Right lung (tissue), 5 donors: ENCODE measurements around the gene VLDLR. TPM values are rescaled to one million over a fixed set of nuclear protein-coding genes. Genes with fewer than 3 reads are reported as not detected.
"Not testable (repeated sequence)": the region's sequence is repeated elsewhere in the genome, so short reads cannot be mapped to it uniquely, and the experiment has no call there.

Experiments
- DNase-seq, 2 donors: peaks; one replicate each; pipeline ENCODE4 v3.0.0-alpha.2; 2013
- polyA plus RNA-seq, 5 donors: library from polyadenylated mRNA; unstranded; fragments of 120-200 nt; gene quantifications; one replicate each; pipeline versions ENCODE4 v1.2.1 to v1.2.3, GENCODE V29; 2013; ENCODE audit warnings: inconsistent platforms in 1 of 5, low replicate concordance in 1 of 5; ENCODE audit not compliant: insufficient read length in 5 of 5, insufficient read depth in 1 of 5

The VLDLR gene
- polyA plus RNA-seq, 5 donors: 19.8 to 33.3 (median 29.3) TPM

DNA sequence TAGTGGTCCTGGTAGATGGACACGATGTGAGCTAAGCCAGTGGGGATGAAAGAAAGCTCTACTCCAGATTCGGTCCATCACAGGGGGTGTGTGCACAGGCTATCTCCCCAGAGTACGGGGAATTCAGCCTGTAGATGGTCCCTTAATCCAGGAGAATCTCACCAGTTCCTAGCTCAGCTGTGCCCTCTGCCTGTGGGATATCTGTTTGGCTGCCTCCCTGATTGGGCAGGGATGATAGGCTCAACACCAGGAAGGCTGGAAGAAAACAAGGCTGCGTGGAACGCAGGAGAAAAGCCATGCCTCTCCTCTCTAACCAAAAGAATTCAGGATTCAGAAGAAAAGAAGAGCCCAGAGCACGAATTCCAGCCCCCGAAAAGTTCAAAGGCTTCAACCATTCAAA is 40.9 kb downstream of the VLDLR start:
- no peak for DNase-seq

DNA sequence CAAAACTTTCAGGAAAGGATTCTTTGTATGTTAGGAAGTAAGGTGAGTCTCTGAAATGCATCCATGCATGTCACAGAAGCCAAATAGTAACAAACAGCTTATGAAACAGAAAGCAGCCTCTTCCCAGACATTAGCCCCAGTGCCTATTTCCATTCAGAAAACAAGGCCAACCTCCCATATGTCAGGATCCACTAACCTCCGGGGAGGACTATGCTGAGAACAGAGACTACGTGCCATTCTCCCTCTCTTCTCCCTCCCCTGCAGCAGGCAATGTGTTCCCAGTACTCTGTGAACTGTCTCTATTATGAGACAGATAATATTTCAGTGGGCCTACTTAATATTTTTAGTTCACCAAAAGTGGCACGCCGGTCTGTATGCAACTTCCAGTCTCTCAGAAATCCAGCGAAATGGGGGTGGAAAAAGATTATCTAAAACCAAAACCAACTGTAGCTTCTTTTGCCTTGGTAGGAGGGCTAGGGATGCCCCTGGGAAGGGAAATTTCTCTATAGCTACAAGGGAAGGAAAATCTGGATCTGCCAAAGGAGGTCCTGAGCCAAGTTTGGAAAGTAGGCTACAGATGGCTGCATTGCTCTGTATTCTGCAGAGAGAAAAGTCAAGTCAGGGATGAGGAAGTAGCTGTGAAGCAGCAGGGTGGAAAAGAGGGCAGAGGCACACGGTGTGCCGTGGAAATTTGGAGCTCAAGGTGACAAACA is 42.0 kb downstream of the VLDLR start:
- DNase-seq: no peak

DNA sequence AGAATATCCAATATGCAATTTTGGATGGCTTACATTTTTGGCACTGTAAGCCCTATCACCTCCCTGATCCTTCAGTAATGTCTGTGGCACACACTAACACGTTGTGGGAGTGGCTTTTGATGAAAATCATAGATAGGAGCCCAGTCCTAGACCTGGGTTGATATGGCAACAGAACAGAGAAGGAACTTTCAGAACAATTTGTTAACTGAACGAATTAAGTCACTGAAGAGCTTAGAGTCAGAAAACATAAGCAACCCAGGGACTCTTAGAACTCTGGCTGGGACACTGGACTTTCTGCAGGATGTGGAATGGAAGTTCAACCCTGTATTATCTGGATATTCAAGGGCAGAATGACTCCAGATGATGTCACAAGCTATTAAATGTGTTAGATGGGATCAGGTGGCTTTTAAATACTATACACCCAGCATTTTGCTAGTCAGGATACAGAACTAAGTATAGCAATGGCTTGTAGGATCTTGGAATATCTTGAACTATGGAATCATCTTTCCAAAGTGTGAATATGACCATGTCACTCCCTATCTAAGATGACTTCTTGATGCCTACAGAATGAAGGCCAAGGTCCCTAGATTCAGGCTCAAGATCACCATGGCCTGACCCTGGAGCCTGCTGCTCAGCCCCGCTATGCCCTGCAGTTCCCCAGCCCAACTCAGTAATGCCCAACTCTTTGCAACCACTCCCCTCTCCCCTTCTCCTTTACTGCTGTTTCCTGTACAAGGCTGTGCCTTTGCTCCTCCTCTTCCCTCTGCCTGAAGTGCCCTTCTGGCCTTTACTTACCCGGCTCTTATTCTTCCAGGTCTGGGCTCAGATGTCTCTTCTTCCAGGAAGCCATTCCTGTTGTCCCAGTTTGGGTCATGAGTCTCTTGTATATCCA is 42.8 kb downstream of the VLDLR start:
- DNase-seq: no peak

DNA sequence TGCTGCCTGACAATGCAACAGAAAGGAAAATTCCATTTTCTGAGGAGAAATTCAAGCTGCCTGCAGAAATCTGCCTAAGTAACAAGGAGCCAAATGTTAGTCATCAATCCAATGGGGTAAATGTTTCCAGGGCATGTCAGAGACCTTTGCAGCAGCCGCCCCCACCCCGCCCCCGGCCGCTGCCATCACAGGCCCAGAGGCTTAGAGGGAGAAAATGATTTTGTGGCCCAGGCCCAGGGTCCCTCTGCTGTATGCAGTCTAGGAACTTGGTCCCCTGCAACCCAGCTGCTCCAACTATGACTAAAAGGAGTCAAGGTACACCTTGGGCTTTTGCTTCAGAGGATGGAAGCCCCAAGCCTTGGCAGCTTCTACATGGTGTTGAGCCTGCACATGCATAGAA is 45.0 kb downstream of the VLDLR start:
- no peak for DNase-seq

DNA sequence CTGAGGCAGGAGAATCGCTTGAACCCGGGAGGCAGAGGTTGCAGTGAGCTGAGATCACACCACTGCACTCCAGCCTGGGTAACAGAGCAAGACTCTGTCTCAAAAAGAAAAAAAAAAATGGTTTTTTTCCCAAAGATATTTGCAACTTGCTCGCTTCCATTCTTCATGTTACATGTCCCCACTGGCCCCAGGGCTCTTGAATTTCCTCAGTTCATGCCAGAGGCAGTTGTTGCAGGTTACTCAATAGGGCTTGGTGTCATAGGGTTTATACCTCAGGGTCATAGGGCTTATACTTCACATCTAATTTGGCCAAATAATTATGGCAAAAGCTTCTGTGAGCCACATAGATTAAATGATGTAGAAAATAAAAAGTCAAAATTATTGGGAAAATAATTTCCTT is 51.6 kb downstream of the VLDLR start:
- DNase-seq: no peak

DNA sequence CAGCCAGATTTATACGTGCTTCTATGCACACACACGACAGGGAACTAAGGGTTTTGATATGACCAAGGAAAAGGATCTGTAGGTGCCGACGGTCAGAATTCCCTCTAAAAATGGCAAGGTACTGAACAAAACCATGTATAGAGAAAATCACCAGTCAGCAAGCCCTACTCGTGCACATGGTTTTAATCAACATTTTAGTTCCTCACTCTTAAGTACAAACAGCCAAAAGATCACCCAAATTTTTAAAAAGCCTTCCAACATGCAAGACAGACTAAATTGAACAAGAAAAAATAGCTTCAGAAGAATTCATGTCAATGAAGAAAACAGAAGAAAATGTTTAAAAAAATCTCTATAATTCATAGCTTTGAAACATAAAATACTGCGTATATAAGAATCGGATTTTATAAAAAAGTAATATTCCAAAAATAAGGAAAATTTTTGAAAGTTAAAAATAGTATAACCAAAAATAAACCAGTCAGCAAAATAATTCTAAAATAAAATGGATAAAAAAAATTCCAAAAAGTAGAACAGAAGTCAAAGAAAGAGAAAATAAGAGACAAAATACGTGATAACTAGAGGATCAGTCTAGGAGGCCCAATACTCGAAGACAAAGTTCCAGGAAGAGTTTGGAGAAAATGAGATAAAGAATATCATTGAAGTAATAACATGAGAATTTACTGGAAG is 52.7 kb downstream of the VLDLR start:
- DNase-seq: no peak

DNA sequence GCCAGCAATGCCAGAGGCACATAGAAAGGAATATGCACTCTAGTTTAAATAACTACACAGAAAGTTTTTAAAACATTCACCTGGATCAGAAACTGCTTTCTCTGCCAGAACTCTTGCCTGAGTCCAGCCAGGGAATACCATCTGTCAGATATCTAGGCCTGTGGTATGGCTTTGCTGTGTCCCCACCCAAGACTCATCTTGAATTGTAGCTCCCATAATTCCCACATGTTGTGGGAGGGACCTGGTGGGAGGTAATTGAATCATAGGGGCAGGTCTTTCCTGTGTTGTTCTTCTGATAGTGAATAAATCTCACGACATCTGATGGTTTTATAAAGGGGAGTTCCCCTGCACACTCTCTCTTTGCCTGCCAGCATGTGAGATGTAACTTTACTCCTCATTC is 54.2 kb downstream of the VLDLR start:
- DNase-seq: no peak

DNA sequence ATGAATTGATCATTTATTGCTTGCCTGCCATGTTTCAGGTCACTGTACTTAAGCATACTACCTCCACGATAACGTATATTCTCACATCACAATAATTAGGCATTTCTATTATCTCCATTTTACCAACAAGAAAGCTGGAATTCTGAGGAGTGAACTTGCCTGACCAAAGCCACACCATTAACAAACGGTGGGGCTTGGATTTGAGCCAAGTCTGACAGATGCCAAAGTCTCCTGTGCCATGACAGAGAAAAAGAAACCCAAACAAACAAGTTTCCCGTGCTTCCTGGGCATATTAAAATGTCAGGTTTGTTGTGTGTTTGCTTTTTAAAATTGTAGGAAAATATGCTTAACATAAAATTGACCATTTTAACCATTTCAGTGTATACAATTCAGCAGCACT is 54.9 kb downstream of the VLDLR start:
- no peak for DNase-seq

DNA sequence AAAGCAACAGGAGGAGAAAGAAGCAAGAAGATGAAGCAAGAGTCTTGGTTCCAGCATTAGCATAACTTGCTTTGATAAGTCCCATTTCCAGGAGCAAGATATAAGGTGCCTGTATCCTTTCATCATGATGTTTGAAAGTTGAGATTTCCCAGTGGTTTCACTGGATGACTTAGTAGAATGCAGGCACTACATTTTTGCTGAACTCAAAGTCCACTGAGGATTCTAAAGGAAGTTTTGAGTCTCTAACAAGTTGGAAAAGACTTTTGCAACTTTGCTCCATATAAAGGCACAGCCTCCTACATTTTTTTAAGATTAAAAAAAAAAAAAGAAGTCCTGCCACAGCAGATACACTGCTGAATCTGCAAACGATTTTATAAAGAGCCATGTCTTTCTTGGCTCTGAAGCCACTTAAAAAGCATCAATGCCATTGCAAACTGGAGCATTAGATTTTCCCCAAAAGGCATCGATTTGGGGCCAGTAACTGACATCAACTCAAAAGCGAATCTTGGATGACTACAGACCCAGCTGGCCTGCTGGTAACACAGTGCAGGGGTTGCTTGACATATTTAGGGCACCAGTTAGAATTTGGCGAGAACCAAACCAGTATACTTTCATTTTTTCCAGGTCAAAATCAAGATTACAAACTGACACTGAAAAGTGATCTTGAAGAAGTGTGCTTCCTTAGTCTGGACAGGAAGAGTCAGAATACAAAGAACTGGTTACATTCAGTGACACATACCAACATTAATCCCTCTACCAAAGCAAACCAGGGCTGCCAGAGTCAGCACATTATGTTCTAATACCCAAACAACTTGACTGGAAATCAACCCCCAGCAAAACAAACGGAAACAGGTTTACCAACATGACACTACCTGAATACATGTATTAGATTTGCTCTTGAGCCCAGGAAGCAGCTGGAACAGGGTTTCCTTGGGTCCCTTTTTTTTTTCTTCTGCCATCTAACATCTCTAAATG is 56.6 kb downstream of the VLDLR start:
- no peak for DNase-seq

DNA sequence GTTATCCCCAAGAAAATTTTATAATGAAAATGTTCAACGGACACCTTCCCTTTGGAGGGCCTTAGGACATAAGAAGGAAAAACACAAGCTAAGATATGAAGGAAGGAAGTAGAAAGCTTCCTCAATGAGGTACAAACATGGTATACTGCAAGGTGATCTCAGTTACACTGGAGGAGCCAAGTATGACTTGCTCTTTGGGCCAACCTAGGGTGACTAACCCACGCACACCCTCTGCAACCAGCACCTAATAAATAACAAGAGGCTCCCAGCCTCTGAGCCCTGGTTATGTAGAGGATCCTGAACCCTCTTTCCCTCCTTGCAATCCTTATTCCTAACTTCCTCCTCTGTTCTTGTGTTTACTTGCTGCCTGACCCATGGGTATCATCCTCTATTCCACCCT is 57.4 kb downstream of the VLDLR start:
- no peak for DNase-seq

DNA sequence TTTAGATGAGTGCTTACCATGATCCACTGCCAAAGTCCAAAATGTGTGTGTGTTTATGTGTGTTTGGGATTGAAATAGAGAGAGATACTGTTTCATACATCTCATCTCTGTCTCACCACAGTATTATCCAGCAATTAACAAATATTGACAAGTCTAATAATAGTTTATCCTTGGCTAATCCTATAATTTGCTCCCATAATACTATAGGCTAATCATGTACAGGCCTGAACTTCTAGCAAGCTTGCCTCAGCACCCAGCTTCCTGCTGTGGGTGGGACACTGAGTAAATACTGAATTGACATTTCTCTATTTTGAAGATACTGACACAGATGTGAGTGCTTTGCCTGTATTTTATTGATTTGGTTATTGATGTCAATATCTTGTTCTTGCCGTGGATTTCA is 60.4 kb downstream of the VLDLR start:
- no peak for DNase-seq

DNA sequence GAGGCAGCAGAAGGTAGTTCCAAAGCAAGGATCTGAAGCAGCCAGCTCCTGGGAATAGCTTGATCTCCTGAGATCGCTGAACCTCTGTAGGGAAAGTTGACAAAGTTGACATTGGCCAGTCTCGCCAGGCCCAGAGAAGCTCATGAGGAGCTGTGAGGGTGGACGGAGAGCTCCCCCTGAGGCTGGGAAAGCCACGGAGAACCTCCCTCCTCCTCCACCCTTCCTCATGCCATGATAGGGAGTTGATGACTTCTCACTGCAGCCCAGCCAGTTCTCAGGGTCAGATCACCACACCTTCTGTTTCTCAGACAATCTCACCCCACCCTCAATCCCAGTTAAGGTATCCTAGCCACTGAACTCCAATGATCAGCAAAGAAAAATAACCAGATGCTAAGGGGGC is 65.3 kb downstream of the VLDLR start:
- no peak for DNase-seq

DNA sequence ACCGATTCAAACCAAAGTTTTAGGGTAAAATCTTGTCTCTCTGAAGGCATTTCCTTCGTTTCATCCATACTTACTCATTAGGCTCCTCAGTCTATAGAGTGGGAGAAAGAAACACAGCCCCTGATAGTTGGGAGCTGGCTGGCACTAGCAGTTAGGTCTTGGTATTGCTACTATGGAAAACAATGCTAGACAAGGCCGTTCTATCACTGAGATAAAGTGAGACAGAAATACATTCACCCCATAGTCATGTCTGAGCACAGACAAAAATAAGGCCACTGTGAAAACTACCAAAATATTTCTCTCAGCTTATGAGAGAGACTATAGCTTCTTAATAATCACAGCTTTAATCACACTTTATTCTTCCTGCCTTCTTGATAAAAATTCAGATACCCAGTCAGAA is 67.0 kb downstream of the VLDLR start:
- no peak for DNase-seq

DNA sequence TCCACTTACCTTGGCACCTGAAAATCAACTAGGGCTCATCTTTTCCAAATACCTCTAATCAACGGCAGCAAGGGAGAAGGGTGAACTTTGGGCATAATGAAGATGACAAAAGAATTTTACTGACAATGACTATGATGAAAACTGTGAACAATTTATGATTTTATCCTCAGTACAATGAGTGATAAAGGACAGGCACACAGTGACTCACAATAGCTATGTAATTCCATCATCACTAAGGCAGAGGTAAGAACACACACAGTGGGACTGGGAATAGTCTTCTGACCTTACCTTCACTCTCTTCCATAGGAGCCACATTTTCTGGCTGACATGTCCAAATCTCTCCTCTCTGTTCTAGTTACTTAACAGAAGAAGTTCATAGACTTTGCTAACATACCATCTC is 69.6 kb downstream of the VLDLR start:
- DNase-seq: no peak

DNA sequence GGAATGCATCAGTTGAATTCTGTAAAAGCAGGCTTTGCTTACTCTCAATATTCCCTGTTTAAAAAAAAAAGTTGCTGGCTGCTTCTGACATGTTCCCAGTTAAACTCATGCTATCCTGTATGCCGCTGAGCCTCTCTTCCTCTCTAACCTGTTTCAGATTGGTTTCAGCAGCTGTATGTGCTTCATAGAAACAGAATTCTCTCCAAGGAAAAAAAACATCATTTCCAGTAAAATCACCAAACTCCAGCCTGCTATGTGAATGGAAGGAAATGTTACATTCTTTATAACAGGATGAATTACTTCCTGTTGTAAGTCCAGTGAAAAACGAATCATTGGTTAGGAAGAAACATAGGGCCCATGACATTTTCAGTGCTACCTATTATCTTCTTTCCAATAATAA is 70.0 kb downstream of the VLDLR start:
- DNase-seq: no peak

DNA sequence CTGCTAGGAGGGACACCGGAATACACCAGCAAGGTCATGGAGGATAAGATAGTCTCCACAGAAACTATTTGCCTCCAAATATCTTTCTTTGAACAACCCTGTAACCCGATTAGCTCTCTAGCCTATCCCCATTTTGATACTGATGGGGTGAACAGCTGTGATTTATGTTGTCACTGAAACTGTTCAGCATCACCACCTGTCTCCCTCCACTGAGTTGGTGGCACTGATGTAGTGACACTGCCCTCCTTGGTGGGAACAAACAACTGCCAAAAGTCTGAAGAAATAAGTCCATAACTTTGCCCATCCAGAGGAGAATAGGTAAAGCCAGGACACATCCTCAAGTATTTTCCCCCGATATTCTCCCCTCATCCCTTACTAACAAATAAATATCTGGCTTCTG is 71.5 kb downstream of the VLDLR start:
- DNase-seq: no peak

DNA sequence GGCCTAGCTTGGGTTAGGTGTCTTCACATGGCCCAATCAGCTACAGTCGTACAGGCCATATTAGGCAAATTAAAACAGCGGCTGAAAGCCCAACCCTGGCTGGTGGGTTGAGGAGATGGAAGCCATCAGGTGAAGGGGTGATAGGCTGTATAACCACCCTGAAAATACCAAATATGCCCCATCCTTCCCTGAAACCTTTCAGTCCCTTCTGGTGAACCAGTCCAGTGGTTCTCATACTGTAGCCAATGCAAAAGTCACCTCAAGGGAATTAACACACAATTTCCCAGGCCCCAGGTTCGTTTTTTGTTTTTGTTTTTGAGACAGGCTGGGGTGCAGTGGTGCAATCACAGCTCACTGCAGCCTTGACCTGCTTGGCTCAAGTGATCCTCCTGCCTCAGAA is 75.9 kb downstream of the VLDLR start:
- no peak for DNase-seq

DNA sequence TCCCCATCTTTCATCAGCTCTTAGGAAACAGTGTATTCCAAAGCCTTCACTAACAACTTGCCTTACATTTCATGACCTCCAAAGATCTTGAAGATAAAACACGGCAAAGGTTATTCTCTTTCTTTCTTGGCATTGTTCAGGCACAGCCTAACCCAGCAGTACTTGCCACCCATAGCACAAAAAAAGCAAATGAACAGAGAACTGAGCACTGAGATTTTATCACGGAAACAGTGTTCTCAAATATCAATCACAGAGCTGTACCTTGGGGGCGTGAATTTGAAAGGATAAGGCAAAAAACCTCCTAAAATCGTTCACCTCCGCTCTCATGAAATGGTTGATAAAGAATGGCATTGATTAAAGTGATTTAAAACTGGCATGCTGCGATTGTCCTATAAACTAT is 78.8 kb downstream of the VLDLR start:
- no peak for DNase-seq

DNA sequence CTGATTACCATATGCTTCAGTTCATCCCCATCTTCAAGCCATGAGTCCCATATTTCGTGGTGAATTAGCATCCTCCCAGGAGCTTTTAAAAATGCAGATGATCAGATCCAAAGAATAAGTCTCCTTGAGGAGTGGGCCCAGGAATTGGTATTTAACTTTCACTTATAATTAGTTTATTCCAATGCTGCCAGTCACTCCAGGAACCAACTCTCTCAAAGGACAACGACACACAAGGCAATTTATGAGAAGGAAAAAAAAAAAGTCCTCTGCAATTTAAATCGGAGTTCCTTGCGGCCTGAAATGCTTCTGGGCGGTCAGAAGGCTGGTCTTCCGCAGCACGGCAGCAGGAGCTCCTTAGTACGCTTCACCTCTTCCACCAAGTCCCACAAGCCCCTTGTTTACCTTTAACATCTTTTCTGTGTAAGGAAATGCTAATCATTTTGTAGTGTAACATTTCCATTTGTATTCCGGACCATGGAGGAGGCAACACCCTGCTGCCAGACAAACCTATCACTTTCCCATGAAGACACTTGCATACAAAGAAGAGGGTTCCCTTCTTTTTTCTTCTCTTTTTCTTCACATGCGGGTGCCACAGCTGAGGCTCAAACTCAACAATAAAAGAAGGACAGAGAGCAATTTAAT is 79.4 kb downstream of the VLDLR start:
- DNase-seq: no peak

DNA sequence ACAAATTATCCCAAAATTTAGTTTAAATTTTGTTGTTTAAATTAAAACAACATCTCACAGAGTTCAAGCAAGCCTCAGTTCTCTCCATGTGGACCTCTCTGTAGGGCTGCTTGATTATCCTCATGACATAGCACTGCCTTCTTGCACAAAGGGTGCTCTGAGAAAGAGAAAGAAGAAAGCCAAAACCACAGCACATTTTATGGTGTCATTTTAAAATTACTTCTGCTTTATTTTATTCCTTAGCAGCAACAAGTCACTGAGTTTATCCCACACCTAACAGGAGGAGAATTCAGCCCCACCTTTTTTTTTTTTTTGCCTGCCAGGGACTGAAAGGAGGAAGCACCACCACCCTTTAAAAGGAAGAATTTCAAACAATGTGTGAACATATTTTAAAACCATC is 82.9 kb downstream of the VLDLR start:
- DNase-seq: no peak

DNA sequence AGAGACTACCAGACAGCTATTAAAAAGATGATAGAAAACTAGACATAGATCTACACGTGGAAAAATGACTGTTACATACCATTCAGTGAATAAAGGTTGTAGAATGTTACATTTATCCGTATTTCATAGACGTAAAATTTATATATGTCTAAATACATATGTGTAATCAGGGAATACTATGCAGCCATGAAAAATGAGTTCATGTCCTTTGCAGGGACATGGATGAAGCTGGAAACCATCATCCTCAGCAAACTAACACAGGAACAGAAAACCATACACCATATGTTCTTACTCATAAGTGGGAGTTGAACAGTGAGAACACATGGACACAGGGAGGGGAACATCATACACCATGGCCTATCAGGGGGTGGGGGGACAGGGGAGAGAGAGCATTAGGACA is 85.7 kb downstream of the VLDLR start:
- DNase-seq: not testable (repeated sequence)
